Lung microvascular endothelial cell (primary cell): Measurements from ENCODE around the gene SOD3. TPM values are rescaled to one million over a fixed set of nuclear protein-coding genes. Genes with fewer than 3 reads are reported as not detected.

ENCODE experiments used
- DNase-seq, 2 donors: peaks; one replicate each; pipeline versions ENCODE4 v3.0.0 to v3.0.0-alpha.2; 2010; ENCODE audit warnings: low read depth in 2 of 2
- total RNA-seq: library from RNA; depleted of rRNA; stranded (reverse); fragments of >200 nt; gene quantifications from 2 replicates; pipeline ENCODE4 v1.2.1, GENCODE V29; 2014

Gene SOD3, protein sequence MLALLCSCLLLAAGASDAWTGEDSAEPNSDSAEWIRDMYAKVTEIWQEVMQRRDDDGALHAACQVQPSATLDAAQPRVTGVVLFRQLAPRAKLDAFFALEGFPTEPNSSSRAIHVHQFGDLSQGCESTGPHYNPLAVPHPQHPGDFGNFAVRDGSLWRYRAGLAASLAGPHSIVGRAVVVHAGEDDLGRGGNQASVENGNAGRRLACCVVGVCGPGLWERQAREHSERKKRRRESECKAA
- 0.20 TPM in 1 of 2 replicates, not detected in the other for total RNA-seq

DNA sequence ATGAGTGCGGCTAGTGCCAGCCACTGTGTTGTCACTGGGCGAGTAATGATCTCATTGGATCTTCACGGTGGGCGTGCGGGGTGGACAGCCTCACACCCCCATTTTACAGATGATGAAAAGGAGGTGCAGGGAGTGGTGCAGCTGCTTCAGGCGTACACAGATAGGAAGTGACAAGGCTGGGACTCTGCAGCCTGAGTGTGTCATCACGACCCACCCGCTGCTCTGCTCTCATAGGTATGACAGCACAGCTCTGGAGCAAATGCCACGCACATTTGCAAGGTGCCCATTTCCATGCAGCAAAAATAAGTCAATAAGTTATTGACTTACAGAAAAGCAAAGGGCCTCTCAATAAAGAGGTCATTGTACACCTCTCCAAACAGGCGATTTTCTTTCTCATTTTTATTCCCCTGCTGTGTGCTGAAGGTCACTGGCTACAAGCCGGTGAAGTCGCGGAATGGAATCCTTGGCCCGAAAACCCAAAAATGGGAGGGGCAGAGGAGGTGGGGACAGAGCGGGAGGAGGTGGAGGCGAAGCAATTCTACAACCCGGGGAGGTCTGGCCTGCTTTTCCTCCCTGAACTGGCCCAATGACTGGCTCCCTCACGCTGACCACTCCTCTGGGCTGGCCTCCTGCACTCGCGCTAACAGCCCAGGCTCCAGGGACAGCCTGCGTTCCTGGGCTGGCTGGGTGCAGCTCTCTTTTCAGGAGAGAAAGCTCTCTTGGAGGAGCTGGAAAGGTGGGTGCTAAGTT lies at the start of gene SOD3:
TSS of gene SOD3 (plus strand) at position 658 of the 750 bp plus-strand sequence. CDS start 3,949 bp downstream, outside the sequence.
- DNase-seq: peak; percentile 28 to 35

DNA sequence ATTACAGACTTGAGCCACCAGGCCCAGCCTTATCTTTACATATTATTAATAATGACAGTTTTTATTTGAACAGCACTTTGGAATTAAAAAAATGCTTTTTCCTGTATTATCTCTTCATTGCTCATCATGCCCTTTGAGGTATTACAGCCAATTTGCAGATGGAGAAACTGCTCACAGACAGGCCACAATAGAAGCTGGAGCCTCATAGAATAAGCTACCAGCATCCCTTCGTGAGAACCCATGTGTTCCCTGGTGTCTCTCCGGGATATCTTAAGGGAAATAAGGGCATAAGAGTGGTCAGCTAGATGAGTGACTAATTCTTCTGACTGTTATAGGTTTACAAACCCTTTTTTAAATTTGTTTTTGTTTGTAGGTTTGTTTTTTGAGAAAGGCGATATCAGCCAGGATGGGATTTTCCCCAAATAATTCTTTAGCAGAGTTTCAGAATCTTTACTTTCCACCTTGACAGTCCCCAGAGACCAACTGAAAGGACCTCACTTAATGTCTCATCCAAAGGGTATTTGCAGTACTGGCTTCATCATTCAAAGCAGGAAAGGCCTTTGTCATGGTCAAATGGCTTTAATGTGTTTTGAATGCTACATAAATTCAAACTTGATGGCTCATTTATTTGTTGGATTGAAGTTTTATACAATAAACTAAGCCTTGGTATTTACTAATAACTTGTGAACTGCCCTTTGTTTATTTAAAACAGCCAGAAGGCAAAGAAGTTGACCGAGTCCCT lies 48.0 kb upstream of the SOD3 start:
- DNase-seq: no peak

DNA sequence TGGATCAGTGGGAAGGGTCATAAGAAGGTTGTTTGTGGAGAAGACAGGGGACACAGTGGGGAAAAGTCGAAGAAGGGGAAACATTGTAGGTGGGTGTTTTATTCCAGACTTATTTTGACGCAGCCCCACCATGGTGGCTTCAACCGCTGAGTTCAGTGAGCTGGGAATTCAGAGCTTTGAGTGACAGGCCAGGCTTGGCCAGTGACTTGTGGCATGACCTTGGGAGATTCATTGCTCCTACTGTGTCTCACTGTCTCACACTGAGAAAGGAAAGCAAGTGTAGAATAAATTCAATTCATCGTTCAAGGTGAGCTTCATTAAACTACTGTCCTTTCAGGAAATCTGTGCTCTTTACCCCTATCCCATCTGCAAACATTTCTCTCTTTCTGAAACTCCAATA lies 47.4 kb upstream of the SOD3 start:
- DNase-seq: no peak

- no peak for DNase-seq
These were observed 46.5 kb upstream of the SOD3 start for GRCh38 chr4:24748758-24749350.

DNA sequence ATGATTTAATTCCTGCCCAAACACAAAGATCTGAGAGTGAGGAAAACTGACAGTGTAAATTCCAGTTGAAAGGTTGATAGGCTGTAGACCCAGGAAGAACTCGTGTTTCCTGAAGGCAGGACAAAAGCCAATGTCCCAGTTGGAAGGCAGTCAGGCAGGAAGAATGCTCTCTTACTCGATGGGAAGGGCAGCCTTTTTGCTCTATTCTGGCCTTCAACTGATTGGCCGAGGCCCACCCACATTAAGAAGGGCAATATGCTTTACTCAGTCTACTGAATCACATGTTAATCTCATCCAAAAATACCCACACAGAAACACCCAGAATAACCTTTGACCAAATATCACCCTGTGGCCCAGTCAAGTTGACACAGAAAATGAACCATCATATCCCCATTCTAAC lies 45.3 kb upstream of the SOD3 start:
- DNase-seq: no peak

DNA sequence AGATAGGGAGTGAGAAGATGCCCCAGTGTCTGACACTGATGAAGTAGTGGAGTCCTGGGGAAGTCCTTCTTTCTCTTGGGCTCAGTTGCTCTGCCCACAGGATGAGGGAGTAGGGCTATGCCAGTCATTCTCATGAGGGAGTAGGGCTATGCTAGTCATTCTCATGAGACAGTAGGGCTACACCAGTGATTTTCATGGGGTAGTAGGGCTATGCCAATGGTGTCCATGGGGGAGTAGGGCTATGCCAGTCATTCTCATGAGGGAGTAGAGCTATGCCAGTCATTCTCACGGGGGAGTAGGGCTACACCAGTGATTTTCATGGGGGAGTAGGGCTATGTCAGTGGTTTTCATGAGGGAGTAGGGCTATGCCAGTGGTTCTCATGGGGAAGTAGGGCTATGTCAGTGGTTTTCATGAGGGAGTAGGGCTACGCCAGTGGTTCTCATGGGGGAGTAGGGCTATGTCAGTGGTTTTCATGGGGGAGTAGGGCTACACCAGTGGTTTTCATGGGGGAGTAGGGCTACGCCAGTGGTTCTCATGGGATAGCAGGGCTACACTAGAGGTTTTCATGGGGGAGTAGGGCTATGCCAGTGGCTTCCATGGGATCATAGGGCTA lies 43.3 kb upstream of the SOD3 start:
- DNase-seq: no peak

GRCh38 chr4:24753519-24753918 lies 41.9 kb upstream of the SOD3 start:
- no peak for DNase-seq

- peak in 1 of 2 donors; percentile 41 for DNase-seq
These were observed 40.8 kb upstream of the SOD3 start for GRCh38 chr4:24754571-24754970.

- DNase-seq: peak in 1 of 2 donors; percentile 3
These were observed 31.6 kb upstream of the SOD3 start for GRCh38 chr4:24763631-24764297.

- DNase-seq: no peak
These were observed 31.0 kb upstream of the SOD3 start for GRCh38 chr4:24764345-24764744.

- no peak for DNase-seq
These were observed 29.9 kb upstream of the SOD3 start for GRCh38 chr4:24765376-24765988.

DNA sequence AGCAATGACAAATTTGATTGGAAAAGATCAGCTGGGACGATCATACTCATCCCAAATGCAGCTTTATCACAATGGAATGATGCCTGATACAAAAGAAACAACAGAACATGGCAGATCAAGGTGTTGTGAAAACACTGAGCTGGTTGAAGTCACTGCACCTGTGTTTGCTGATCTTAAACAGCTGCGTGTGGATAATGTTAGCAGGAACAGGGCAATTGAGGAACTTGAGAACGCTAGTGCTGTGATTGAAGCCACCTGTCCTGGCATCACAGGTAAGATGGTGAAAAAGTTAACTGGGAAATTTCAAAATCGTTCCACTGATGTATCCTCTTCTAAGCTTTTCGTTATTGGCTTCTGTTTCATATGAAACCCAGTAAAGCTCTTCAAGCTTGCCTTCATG lies 27.4 kb upstream of the SOD3 start:
- no peak for DNase-seq

DNA sequence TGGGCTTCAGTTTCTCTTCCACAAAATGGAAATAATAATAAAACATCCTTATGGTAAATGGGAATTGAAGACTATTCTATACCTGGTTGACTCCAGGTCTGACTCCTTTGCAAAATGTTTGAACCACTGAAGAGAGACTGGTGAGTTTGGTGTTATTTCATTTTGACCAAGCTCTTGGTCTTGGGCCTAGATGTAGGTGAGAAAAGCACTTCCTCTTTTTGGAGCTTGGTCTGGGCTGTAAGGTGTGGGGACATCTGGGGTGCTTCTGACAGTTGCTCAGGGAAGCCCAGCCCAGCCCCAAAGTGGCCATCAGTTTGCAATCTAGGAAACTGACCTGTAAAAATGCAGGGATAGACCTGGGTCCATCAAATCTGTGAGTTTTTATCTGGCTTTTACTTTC lies 26.8 kb upstream of the SOD3 start:
- DNase-seq: no peak

GRCh38 chr4:24769571-24769970 lies 25.8 kb upstream of the SOD3 start:
- no peak for DNase-seq

- DNase-seq: peak; percentile 9 to 70
These were observed 25.3 kb upstream of the SOD3 start for GRCh38 chr4:24770032-24770584.

- no peak for DNase-seq
These were observed 24.7 kb upstream of the SOD3 start for GRCh38 chr4:24770667-24771066.

DNA sequence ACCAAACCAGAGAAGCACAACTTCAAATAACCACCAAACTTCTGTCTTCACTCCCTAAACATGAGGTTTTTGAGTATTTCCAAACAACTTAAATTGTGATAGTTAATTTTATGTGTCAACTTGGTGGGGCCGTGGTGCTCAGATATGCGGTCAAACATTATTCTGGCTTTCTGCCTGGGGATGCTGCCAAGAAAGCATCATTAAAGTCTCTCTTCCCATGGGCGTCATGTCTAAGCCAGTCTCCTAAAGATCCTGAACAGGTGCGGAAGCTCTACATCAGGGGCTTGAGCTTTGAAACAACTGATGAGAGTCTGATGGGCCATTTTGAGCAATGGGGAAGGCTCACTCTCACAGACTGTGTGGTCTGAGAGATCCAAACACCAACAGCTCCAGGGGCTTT lies 24.1 kb upstream of the SOD3 start:
- no peak for DNase-seq

DNA sequence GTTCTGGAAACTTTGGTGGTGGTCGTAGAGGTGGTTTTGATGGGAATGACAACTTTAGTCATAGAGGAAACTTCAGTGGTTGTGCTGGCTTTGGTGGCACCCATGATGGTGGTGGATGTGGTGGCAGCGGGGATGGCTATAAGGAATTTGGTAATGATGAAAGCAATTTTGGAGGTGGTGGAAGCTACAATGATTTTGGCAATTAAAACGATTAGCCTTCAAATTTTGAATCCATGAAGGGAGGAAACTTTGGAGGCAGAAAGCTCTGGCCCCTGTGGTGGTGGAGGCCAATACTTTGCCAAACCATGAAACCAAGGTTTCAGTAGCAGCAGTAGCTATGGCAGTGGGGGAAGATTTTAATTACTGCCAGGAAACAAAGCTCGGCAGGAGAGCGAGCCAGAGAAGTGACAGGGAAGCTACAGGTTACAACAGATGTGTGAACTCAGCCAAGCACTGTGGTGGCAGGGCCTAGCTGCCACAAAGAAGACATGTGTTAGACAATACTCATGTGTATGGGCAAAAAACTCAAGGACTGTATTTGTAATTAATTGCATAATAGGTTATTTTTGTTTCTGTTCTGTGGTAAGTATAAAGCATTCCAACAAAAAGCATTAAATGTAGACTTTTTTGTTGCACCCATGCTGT lies 23.2 kb upstream of the SOD3 start:
- DNase-seq: no peak

DNA sequence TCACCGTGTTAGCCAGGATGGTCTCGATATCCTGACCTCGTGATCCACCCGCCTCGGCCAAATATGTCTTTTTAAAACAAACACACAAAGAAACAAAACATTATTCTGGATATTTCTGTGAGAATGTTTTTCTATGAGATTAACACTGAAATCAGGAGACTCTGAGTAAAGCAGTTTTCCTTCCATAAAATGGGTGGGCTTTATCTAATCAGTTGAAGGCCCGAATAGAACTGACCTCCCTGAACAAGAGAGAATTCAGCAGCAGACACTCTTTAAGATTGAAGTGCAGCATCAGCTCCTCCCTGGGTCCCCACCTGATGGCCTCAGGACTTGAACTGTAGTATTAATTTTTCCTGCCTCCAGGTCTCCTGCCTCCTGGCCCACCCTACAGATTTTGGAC lies 22.4 kb upstream of the SOD3 start:
- DNase-seq: no peak

DNA sequence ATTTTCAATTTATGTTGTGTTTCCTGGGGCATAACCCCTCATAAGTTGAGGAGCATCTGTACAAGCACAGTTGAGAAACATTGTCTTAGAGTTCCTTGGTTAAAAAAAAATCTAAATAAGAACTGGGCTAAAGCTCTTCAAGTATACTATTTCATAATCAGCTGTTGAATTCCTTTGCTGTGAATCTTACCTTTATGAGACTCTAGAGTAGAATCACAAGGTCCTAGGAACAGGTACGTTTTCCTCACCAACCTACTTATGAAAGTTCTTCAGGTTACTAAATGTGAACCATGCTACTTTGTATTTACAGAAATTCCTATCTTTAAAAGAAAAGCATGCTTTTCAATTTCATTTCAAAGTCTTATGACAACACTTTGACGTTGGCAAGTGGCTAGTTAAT lies 20.9 kb upstream of the SOD3 start:
- no peak for DNase-seq
